ENCODE data around the gene ARRDC1. TPM values are rescaled to one million over a fixed set of nuclear protein-coding genes. Genes with fewer than 3 reads are reported as not detected.
"Not testable (repeated sequence)": the region's sequence is repeated elsewhere in the genome, so short reads cannot be mapped to it uniquely, and the experiment has no call there.

ARRDC1 gene
- total RNA-seq, 1 donor from 2014 or later = 36.5 TPM

DNA sequence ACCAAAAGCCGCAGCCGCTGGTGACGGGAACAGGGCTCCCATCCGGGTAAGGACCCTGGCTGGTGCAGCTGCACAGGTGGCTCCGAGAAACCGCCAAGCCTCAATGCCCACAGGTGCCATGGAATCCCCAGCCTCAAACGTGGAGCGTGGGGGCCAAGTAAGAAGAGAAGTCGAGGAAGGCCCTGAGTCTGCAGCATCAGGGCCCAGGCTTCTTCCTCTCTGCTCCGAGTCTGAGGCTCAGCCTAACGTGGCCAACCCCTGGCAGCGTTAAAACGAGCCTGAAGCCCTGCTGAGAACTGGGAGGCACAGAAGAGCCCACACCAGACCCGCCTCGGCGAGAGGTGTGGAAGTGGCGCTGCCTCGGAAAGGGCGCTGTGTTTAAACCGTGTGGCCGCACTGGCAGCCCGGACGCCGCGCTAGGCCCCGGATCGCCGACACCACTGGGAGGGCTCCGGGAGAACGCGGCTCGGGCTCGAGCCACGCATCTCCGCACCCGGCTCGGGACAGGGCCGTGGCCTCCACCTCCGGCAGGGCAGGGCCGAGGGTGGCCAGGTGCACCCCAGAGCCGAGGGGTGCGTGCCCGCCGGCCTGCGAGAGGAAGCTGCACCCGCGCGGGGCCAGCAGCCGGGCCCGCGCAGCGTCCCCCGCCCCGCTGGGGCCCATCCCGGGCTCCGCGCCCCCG lies 15.9 kb upstream of the ARRDC1 start:
- peak overlapping the region; percentile 79 for H3K27ac Mint-ChIP-seq
- TF ChIP-seq, protein P1, sequence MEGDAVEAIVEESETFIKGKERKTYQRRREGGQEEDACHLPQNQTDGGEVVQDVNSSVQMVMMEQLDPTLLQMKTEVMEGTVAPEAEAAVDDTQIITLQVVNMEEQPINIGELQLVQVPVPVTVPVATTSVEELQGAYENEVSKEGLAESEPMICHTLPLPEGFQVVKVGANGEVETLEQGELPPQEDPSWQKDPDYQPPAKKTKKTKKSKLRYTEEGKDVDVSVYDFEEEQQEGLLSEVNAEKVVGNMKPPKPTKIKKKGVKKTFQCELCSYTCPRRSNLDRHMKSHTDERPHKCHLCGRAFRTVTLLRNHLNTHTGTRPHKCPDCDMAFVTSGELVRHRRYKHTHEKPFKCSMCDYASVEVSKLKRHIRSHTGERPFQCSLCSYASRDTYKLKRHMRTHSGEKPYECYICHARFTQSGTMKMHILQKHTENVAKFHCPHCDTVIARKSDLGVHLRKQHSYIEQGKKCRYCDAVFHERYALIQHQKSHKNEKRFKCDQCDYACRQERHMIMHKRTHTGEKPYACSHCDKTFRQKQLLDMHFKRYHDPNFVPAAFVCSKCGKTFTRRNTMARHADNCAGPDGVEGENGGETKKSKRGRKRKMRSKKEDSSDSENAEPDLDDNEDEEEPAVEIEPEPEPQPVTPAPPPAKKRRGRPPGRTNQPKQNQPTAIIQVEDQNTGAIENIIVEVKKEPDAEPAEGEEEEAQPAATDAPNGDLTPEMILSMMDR (IDR thresholded peaks at IDR 0.05; ENCODE audit: unreplicated experiment) = no peak
- peaks cover 9% of the 10 kb centered on the region for H3K4me1 Mint-ChIP-seq
- H3K27me3 Mint-ChIP-seq (ENCODE audit: low read depth) = no peaks in the 10 kb centered on the region
- H3K9me3 Mint-ChIP-seq = no peaks in the 10 kb centered on the region
- H3K4me3 Mint-ChIP-seq = peak overlapping the region; percentile 79
- H3K36me3 Mint-ChIP-seq = peaks cover 14% of the 10 kb centered on the region
- no peak for DNase-seq (ENCODE audit: low spot score in 2 of 2, unreplicated experiment in 2 of 2)

DNA sequence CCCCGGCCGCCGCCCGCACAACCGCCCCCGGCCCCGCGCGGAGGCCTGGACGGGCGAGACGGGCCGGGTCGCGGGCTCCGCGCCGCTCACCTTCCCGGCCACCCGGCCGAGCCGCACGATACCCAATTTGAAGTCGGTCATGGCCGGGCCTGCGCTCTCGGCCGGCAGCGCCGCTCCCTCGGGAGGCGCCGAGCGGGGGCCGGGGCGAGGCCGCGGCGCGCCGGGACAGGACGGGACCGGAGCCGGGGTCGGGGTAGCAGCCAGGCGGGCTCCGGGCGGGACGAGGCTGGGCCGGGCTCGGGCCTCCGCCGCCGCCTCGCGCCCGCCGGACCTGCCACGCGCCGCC lies 15.4 kb upstream of the ARRDC1 start:
- peaks cover 10% of the 10 kb centered on the region for H3K36me3 Mint-ChIP-seq
- no peaks in the 10 kb centered on the region for H3K9me3 Mint-ChIP-seq
- no peak overlapping the region for H3K27ac Mint-ChIP-seq
- no peak overlapping the region for H3K4me3 Mint-ChIP-seq
- DNase-seq (ENCODE audit: low spot score in 2 of 2, unreplicated experiment in 2 of 2) = no peak
- H3K4me1 Mint-ChIP-seq = peaks cover 9% of the 10 kb centered on the region
- H3K27me3 Mint-ChIP-seq (ENCODE audit: low read depth) = no peaks in the 10 kb centered on the region
- TF ChIP-seq, protein P1 (IDR thresholded peaks at IDR 0.05; ENCODE audit: unreplicated experiment) = no peak

DNA sequence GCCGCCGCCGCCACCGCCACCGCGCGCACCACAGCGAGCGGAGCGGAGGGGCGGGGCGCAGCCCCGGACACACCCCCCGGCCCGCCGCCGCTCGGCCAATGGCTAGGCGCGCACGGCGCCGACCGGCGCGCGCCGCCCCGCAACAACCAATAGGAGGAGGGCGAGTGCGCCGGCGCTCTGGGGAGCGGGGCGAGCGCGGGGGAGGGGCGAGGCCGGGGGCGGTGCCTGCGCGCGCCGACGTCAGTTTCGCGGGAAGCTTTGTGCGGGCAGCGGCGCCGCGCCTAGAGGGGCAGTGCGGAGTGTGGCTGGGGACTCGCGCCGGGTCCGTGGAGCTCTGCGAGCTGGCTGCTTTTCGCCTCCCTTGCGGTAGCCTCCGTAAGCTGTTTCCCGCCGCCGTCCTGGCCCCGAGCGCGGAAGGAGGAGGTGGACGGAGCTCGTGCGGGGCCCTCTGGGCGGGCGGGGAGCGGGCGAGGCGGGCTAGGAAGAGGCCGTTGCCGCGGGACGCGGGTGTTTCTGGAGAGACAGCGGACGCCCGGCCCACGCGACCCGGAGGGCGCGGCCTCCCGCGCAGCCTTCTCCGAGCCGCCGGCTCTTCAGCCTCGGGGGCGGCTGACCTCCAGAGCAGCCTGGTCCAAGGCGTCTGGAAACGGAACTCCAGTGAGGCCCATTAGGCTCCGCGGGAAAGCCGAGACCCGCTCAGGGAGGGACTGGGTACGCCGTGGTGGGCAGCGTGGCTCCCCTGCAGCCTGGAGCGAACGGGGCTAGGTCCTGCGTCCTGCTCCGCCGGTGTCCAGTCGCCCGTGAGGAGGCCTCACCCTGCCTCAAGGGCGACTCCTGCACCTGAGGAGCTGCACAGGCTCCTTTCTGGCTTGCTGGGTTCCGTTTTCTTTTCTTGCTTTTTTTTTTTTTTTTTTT lies 14.8 kb upstream of the ARRDC1 start, which contains the start of gene ZMYND19:
TSS of gene ZMYND19 (minus strand) at position 44 of the 915 bp plus-strand sequence. CDS start 249 bp downstream, outside the sequence.
- Mint-ChIP-seq H3K27ac (peak within 1 kb of the TSS; percentile 98), H3K4me3 (peak within 1 kb of the TSS; percentile 98), H3K4me1 (peaks cover 9% of the 10 kb centered on the region), H3K27me3 (ENCODE audit: low read depth) (no peaks in the 10 kb centered on the region), H3K9me3 (no peaks in the 10 kb centered on the region), H3K36me3 (peaks cover 10% of the 10 kb centered on the region)
- peak; percentile 89 to 96 for DNase-seq (ENCODE audit: low spot score in 2 of 2, unreplicated experiment in 2 of 2)
- TF ChIP-seq, protein P1 (IDR thresholded peaks at IDR 0.05; ENCODE audit: unreplicated experiment) = no peak

DNA sequence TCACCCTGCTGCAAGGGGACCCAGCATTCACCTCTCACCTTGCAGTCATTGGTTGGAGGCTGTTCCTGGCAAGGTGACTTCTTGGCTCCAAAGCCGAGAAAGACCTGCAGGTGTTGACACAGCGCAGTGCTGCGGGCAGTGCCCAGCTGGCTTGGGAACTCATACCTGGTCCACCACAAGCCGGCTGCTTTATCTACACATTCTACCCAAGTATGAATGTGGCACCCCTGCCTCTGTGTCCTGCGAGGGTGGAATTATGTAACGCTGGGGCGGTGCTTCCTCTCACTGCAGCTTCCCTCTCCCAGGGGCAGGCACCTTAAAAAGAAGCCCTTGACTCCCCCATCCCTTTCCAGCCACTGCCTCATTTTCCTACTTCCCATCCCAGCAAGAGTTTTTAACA lies 12.7 kb upstream of the ARRDC1 start:
- H3K27me3 Mint-ChIP-seq (ENCODE audit: low read depth) = no peaks in the 10 kb centered on the region
- DNase-seq (ENCODE audit: low spot score in 2 of 2, unreplicated experiment in 2 of 2) = no peak
- peaks cover 6% of the 10 kb centered on the region for H3K36me3 Mint-ChIP-seq
- no peak overlapping the region for H3K27ac Mint-ChIP-seq
- no peaks in the 10 kb centered on the region for H3K9me3 Mint-ChIP-seq
- H3K4me1 Mint-ChIP-seq = peaks cover 9% of the 10 kb centered on the region
- peak overlapping the region; percentile 19 for H3K4me3 Mint-ChIP-seq
- TF ChIP-seq, protein P1 (IDR thresholded peaks at IDR 0.05; ENCODE audit: unreplicated experiment) = no peak

DNA sequence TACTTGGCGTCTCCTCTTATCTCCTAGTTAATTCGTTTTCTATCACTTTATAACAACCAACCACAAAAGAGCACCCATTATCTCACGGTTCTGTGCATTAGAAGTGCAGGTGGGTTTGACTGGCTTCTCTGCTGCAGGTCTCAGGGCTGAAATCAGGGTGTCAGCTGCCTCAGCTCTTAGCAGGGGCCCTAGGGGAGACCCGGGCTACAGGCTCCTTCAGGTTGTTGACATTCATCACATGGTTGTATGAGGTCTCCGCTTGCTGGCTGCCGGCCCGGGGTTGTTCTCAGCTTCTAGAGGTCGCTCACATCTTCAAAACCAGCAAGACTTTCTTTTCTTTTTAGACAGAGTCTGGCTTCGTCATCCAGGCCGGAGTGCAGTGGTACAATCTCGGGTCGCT lies 12.3 kb upstream of the ARRDC1 start:
- Mint-ChIP-seq H3K27ac (no peak overlapping the region), H3K4me3 (peak overlapping the region; percentile 19), H3K4me1 (peaks cover 9% of the 10 kb centered on the region), H3K9me3 (no peaks in the 10 kb centered on the region), H3K27me3 (ENCODE audit: low read depth) (peaks cover under 1% of the 10 kb centered on the region), H3K36me3 (peaks cover 2% of the 10 kb centered on the region)
- TF ChIP-seq, protein P1 (IDR thresholded peaks at IDR 0.05; ENCODE audit: unreplicated experiment) = no peak
- no peak for DNase-seq (ENCODE audit: low spot score in 2 of 2, unreplicated experiment in 2 of 2)

DNA sequence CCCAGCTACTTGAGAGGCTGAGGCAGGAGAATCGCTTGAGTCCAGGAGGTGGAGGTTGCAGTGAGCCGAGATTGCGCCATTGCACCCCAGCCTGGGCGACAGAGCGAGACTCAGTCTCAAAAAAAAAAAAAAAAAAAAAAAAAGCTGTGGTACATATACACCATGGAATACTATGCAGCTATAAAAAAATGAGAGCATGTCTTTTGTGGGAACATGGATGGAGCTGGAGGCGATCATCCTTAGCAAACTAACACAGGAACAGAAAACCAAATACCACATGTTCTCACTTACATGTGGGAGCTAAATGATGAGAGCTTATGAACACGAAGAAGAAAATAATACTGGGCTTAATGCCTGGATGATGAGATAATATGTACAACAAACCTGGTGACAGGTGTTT lies 8.9 kb upstream of the ARRDC1 start:
- not testable (repeated sequence) for H3K27me3 Mint-ChIP-seq (ENCODE audit: low read depth); H3K4me3 Mint-ChIP-seq; H3K9me3 Mint-ChIP-seq; DNase-seq (ENCODE audit: low spot score in 2 of 2, unreplicated experiment in 2 of 2); H3K36me3 Mint-ChIP-seq; H3K4me1 Mint-ChIP-seq; H3K27ac Mint-ChIP-seq

All from mesothelial cell of epicardium (in vitro differentiated cells).